Activated T-cell treated with anti-CD3 and anti-CD28 coated beads, Interleukin-2, amount 50 U/mL, for 72 hours (primary cell): ENCODE data around the gene MMP15. TPM values are rescaled to one million over a fixed set of nuclear protein-coding genes. Genes with fewer than 3 reads are reported as not detected.
"Not testable (repeated sequence)": the region's sequence is repeated elsewhere in the genome, so short reads cannot be mapped to it uniquely, and the experiment has no call there.

Experiments used
- ATAC-seq, 2 donors: fragments of 150-1000 bp; cut with Tn5 transposase; replicated peaks in 1 of 2; 2 replicates each; pipeline ENCODE4 v1.10.0; 2021; ENCODE audit warnings: moderate library complexity in 2 of 2, mild to moderate bottlenecking in 1 of 2
- DNase-seq, 2 donors: peaks; one replicate each; pipeline ENCODE4 v3.0.0; 2021 to 2022; ENCODE audit warnings: mixed read lengths in 1 of 2
- H3K27ac Mint-ChIP-seq: one replicate; pipeline ENCODE4 v1.8.0; 2022; ENCODE audit warnings: mild to moderate bottlenecking, moderate library complexity, mixed read lengths
- H3K27me3 Mint-ChIP-seq: one replicate; pipeline ENCODE4 v1.8.0; 2022; ENCODE audit warnings: low read depth, mixed read lengths
- H3K36me3 Mint-ChIP-seq, 2 donors: one replicate each; pipeline ENCODE4 v1.8.0; 2022; ENCODE audit warnings: mixed read lengths in 2 of 2, mild to moderate bottlenecking in 1 of 2; ENCODE audit not compliant: insufficient read depth in 2 of 2
- H3K4me1 Mint-ChIP-seq: one replicate; pipeline ENCODE4 v1.8.0; 2022; ENCODE audit warnings: low read depth, mixed read lengths
- H3K4me3 Mint-ChIP-seq, 2 donors: one replicate each; pipeline ENCODE4 v1.8.0; 2022; ENCODE audit warnings: mild to moderate bottlenecking in 2 of 2, mixed read lengths in 2 of 2, moderate library complexity in 2 of 2
- H3K9me3 Mint-ChIP-seq, 2 donors: one replicate each; pipeline ENCODE4 v1.8.0; 2022; ENCODE audit warnings: mixed read lengths in 2 of 2
- total RNA-seq, 2 donors: library from RNA; stranded (reverse); gene quantifications; one replicate each; pipeline ENCODE4 v1.2.3, GENCODE V29; 2022

MMP15 gene
- total RNA-seq, 2 donors from 2014 or later = 0.76 to 0.84 TPM

GRCh38 chr16:58088091-58088490 lies 62.5 kb downstream of the MMP15 start:
- no peak for ATAC-seq
- H3K36me3 Mint-ChIP-seq = no peaks in the 10 kb centered on the region

GRCh38 chr16:58090396-58090795 lies 64.8 kb downstream of the MMP15 start:
- H3K9me3 Mint-ChIP-seq, H3K27me3 Mint-ChIP-seq, H3K4me1 Mint-ChIP-seq, H3K27ac Mint-ChIP-seq, DNase-seq, H3K4me3 Mint-ChIP-seq, H3K36me3 Mint-ChIP-seq, ATAC-seq: not testable (repeated sequence)

More at GRCh38 chr16:58088091-58088490, 62.5 kb downstream of the MMP15 start:
- Mint-ChIP-seq H3K4me1 (no peaks in the 10 kb centered on the region), H3K27me3 (no peaks in the 10 kb centered on the region), H3K27ac (no peak overlapping the region), H3K4me3 (no peak overlapping the region), H3K9me3 (no peaks in the 10 kb centered on the region)
- DNase-seq = no peak

GRCh38 chr16:58094026-58094425 lies 68.5 kb downstream of the MMP15 start:
- Mint-ChIP-seq H3K36me3 (no peaks in the 10 kb centered on the region), H3K27me3 (no peaks in the 10 kb centered on the region), H3K4me1 (no peaks in the 10 kb centered on the region), H3K27ac (no peak overlapping the region), H3K9me3 (no peaks in the 10 kb centered on the region), H3K4me3 (no peak overlapping the region)
- DNase-seq (no peak), ATAC-seq (no peak)

- no peaks in the 10 kb centered on the region for H3K4me1 Mint-ChIP-seq
- no peak overlapping the region for H3K4me3 Mint-ChIP-seq
- H3K27me3 Mint-ChIP-seq = no peaks in the 10 kb centered on the region
- H3K9me3 Mint-ChIP-seq = no peaks in the 10 kb centered on the region
- H3K36me3 Mint-ChIP-seq = no peaks in the 10 kb centered on the region
- no peak overlapping the region for H3K27ac Mint-ChIP-seq
- DNase-seq = no peak
- no peak for ATAC-seq
Measured at GRCh38 chr16:58094791-58095574, 69.4 kb downstream of the MMP15 start.

GRCh38 chr16:58095575-58095960 lies 70.0 kb downstream of the MMP15 start:
- H3K36me3 Mint-ChIP-seq, H3K4me1 Mint-ChIP-seq, ATAC-seq, H3K27ac Mint-ChIP-seq, DNase-seq, H3K4me3 Mint-ChIP-seq, H3K27me3 Mint-ChIP-seq, H3K9me3 Mint-ChIP-seq: not testable (repeated sequence)

GRCh38 chr16:58096249-58096648 lies 70.7 kb downstream of the MMP15 start:
- ATAC-seq (no peak), DNase-seq (no peak)
- H3K36me3 Mint-ChIP-seq = no peaks in the 10 kb centered on the region
- H3K4me3 Mint-ChIP-seq = no peak overlapping the region
- no peak overlapping the region for H3K27ac Mint-ChIP-seq
- H3K4me1 Mint-ChIP-seq = no peaks in the 10 kb centered on the region
- no peaks in the 10 kb centered on the region for H3K27me3 Mint-ChIP-seq
- no peaks in the 10 kb centered on the region for H3K9me3 Mint-ChIP-seq

Other genes with a start within 250 kb of the MMP15 start
- 1 to 10 TPM; 1.3 to 1.5 TPM for gene KIFC3, start 223.3 kb upstream of the MMP15 start, total RNA-seq
- not detected for gene CNGB1, start 54.6 kb upstream of the MMP15 start, total RNA-seq
- 10 to 100 TPM; 12.0 to 12.7 TPM for gene ZNF319, start 25.1 kb upstream of the MMP15 start, total RNA-seq
- 10 to 100 TPM; 38.9 to 45.0 TPM for gene USB1, start 24.3 kb upstream of the MMP15 start, total RNA-seq
- 10 to 100 TPM; 37.6 to 42.4 TPM for gene CFAP20, start 103.6 kb downstream of the MMP15 start, total RNA-seq
- gene CSNK2A2, start 172.4 kb downstream of the MMP15 start, total RNA-seq = 100 to 1,000 TPM; 121 to 133 TPM